GM13976 (cell line): Measurements from ENCODE around the gene CCDC68.

Source experiments
- DNase-seq: peaks from one replicate; pipeline ENCODE4 v3.0.0; 2012; ENCODE audit warnings: low spot score
- in situ Hi-C: fragments of 300-500 bp; cut with MboI; formaldehyde crosslinking; loops from one replicate; pipeline ENCODE4 v1.12.0; 2022; ENCODE audit warnings: low sequenced_read_pairs, mixed read lengths, inconsistent platforms; ENCODE audit not compliant: unreplicated experiment
- TF ChIP-seq, protein P1 (sequence below): IDR thresholded peaks from 2 replicates; pipeline ENCODE4 v1.5.1; 2012; ENCODE audit warnings: borderline replicate concordance, mild to moderate bottlenecking; ENCODE audit not compliant: insufficient read depth; ENCODE audit errors: extremely low read depth, missing control alignments, control extremely low read depth

CCDC68 gene

DNA sequence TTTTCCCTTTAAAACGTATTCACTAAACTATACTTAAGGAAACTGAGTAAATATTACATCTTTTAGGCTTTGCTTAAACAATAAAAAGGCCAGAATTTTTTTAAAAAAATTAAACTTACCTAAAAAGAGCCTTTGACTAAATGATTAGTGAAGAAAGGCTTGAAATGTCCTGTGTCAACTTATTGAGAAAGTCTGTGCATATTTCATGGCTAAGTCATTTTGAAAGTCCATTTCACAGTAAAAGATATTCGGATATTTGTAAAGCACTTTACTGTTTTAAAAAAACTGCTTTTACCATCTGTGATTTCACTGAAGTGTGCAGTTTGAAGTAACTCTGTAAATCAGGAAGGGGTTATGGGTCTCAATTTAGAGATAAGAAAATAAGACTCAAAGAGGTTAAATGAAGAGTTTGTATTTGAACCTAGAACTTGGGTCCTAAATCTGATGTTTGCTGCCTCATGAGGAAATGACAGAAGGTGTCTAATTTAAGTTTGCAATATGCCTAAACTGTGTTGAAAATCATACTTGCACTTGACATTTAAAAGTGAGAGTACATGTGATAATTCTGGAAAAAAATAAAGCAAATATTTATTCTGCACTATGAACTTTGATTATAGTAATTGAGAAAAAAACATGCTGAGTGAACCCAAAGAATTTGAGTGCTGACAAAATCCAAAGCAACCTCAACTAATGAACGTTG lies 80.5 kb downstream of the CCDC68 start:
- TF ChIP-seq, protein P1, sequence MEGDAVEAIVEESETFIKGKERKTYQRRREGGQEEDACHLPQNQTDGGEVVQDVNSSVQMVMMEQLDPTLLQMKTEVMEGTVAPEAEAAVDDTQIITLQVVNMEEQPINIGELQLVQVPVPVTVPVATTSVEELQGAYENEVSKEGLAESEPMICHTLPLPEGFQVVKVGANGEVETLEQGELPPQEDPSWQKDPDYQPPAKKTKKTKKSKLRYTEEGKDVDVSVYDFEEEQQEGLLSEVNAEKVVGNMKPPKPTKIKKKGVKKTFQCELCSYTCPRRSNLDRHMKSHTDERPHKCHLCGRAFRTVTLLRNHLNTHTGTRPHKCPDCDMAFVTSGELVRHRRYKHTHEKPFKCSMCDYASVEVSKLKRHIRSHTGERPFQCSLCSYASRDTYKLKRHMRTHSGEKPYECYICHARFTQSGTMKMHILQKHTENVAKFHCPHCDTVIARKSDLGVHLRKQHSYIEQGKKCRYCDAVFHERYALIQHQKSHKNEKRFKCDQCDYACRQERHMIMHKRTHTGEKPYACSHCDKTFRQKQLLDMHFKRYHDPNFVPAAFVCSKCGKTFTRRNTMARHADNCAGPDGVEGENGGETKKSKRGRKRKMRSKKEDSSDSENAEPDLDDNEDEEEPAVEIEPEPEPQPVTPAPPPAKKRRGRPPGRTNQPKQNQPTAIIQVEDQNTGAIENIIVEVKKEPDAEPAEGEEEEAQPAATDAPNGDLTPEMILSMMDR = no peak
- in situ Hi-C loops = no loop called here
- DNase-seq = no peak

DNA sequence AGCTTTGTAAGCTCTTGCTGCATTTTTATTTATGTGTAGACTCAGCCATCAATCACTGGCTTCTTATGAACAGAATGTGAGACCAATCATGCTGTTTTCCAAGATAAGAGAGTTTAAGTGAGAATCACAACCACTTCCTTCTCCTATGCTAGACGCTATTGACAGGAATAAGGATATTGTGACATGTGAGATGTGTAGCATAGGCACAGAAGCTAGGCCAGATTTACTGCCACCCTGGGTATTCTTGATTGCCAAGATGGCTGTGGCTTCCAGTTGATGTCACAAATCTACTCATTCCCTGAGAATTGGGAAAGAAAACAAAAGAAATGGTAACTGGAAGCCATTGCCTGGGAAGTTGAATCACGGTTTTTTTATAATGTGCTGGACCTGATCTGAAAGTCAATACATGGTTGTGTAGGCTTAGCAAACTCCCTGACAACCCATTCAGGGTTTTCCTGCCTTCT lies 81.1 kb downstream of the CCDC68 start:
- no peak for DNase-seq
- in situ Hi-C loops = no loop called here
- TF ChIP-seq, protein P1 = no peak

DNA sequence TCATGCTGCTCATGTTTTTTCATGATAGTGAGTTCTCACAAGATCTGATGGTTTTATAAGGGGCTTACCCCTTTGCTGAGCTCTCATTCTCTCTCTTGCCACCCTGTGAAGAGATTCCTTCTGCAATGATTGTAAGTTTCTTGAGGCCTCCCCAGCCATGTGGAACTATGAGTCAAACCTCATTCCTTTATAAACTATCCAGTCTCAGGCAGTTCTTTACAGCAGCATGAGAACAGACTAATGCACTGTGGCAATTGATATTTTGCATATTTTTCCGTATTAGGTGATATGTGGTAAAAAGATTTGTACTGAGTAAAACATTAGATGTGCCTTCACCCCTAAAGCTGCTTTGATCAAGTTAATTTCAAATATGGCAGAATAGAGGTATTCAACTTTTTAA lies 82.2 kb downstream of the CCDC68 start:
- TF ChIP-seq, protein P1 = no peak
- DNase-seq = no peak
- in situ Hi-C loops = no loop called here

DNA sequence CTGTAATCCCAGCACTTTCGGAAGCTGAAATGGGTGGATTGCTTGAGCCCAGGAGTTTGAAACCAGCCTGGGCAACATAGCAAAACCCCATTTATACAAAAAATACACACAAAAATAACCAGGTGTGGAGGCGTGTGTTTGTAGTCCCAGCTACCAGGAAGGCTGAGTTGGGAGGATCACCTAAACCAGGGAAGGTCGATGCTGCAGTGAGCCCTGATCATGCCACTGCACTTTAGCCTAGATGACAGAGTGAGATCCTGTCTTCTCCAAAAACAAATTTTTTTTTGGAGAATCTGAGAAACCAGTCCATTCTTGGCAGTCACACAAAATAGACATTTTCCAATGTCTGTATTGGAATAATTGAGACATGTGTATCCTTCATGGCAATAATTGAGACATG lies 84.2 kb downstream of the CCDC68 start:
- TF ChIP-seq, protein P1 = no peak
- in situ Hi-C loops = no loop called here

DNA sequence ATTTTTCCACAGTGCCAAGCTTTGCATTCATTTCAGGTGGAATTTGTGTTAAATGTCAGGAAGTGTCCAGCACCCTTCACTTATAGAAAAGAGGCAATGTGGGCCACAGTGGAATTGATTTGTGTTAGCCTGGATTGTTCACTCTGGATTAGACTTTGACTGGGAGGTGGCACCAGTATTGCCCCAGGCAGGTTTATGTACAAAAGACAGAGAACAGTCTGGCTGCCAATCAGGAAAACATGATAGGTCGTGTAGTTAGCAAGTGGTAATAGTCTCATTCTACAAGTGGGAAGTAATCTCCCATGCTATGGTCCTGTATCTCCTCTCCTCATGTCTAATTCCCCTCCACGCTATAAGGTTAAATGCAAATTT lies 85.4 kb downstream of the CCDC68 start:
- TF ChIP-seq, protein P1 = no peak
- no peak for DNase-seq
- in situ Hi-C loops = no loop called here

More for the DNA sequence above, 84.2 kb downstream of the CCDC68 start:
- DNase-seq = no peak

DNA sequence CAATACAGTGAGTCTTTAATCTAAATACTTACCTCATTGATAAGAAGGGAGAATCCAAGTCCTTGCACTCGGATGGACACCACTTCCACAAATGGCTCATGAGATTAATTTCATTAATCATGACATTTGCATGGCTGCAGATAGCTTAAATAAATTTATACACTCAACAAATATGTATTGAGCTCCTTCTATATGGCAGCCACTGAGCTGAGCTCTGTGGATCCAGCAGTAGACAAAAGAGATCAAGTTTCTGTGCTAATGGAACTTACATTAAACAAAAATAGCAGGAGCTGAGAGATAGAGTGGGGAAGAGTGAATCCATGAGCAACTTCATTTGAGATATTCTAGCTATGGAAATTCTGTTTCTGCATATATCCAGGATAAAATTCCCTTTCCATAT lies 86.6 kb downstream of the CCDC68 start:
- in situ Hi-C loops = no loop called here

More for the DNA sequence above, 86.6 kb downstream of the CCDC68 start:
- no peak for DNase-seq
- TF ChIP-seq, protein P1 = no peak
